Mucosa of rectum (tissue), 2 donors: ENCODE measurements around the gene PCDHAC2.
A peak's percentile ranks its signal among the peaks of the same experiment; 100 is the strongest.

Experiments
- H3K27ac ChIP-seq, 2 donors: one replicate each; pipeline ENCODE4 v1.7.0; 2013; ENCODE audit warnings: inconsistent platforms in 2 of 2, low read depth in 2 of 2, low read length in 2 of 2
- H3K27me3 ChIP-seq, 2 donors: one replicate each; pipeline ENCODE4 v1.7.0; 2013; ENCODE audit warnings: low read length in 2 of 2; ENCODE audit not compliant: control insufficient read depth in 2 of 2, insufficient read depth in 2 of 2
- H3K36me3 ChIP-seq, 2 donors: one replicate each; pipeline ENCODE4 v1.7.0; 2013; ENCODE audit warnings: low read length in 2 of 2; ENCODE audit not compliant: control insufficient read depth in 2 of 2, insufficient read depth in 2 of 2
- H3K4me1 ChIP-seq, 2 donors: one replicate each; pipeline ENCODE4 v1.7.0; 2013; ENCODE audit warnings: low read length in 2 of 2, mild to moderate bottlenecking in 1 of 2; ENCODE audit not compliant: control insufficient read depth in 2 of 2, insufficient read depth in 2 of 2
- H3K4me3 ChIP-seq, 2 donors: one replicate each; pipeline ENCODE4 v1.7.0; 2013; ENCODE audit warnings: low read length in 2 of 2
- H3K9ac ChIP-seq, 2 donors: one replicate each; pipeline ENCODE4 v1.7.0; 2013; ENCODE audit warnings: low read length in 2 of 2, low read depth in 1 of 2, mild to moderate bottlenecking in 1 of 2
- H3K9me3 ChIP-seq, 2 donors: one replicate each; pipeline ENCODE4 v1.7.0; 2013; ENCODE audit warnings: low read length in 2 of 2; ENCODE audit not compliant: control insufficient read depth in 2 of 2
- donor health status: healthy.
- donor health status: Normal muscosa, but diverticular disease.

PCDHAC2 gene

DNA sequence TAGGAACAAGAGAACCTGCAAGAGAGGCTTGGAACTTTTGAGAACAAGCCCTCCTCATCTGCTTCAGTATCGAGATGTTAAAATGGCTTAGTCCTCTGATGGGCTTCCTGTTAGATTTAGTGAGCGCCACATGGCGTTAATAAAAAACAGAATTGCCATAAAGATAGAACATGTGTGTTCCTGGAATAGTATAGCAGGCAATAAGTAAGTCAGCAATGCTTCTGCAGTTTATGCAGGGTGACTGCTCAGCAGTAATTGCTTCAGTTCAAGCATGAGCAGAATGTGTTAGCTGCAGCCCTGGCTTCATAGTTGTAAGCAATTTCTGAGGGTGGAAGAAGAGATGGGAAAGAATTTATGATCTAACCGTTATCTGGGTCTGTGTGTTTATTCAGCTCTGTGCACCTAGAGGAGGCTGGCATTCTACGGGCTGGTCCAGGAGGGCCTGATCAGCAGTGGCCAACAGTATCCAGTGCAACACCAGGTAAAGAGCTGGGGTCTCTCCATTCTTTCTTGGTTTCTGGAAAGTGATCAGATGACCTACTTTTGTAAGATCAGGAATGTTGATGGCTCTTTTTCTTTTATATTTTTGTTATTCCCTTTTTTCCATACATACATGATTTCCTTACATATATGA is 15.9 kb downstream of the PCDHAC2 start:
- Histone ChIP-seq H3K36me3 (no peaks in the 10 kb centered on the region), H3K4me3 (no peak overlapping the region), H3K9ac (no peak overlapping the region), H3K27ac (no peak overlapping the region), H3K27me3 (no peaks in the 10 kb centered on the region), H3K4me1 (no peaks in the 10 kb centered on the region), H3K9me3 (no peaks in the 10 kb centered on the region)

DNA sequence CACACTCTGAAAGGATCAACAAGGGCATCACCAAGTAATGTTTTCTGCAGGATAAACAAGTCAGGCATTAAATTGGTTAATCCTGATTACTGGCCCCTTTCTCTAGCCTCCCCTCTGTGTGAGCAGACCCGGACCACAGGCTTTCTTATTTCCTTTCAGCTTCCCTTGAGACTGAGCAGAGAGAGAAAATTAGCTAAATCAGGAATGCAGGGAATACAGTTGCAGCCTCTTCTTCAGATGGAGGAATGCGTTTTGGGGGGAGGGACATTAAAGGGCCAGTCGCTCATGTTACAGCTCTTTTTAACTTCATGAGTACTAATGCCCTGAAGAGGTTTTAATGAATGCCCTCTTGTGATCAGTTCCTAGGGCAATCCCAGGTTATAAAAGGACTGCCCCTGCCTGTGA is 19.8 kb downstream of the PCDHAC2 start:
- no peak overlapping the region for H3K4me3 ChIP-seq
- no peak overlapping the region for H3K27ac ChIP-seq
- no peaks in the 10 kb centered on the region for H3K4me1 ChIP-seq
- no peak overlapping the region for H3K9ac ChIP-seq
- no peaks in the 10 kb centered on the region for H3K36me3 ChIP-seq
- no peaks in the 10 kb centered on the region for H3K9me3 ChIP-seq
- H3K27me3 ChIP-seq: no peaks in the 10 kb centered on the region

DNA sequence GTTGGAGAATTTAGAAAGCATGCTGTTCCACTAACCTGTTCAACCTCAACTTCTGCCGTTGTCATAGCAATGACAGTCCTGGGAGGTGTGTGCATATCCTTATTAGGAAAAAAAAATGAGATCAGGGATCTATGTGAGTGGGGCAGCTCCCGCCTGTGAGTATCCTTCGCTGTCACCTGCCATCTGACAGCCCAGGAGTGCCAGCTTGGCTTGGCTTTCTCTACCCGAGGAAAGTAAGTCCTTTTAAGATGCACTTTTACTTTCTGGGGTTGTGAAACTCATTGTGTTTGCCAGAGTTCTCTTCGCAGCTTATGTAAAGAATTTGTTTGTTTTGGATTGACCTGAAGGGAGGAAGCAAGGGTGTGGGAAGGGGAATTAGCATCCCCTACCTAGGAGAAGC is 21.8 kb downstream of the PCDHAC2 start:
- no peak overlapping the region for H3K27ac ChIP-seq
- no peaks in the 10 kb centered on the region for H3K9me3 ChIP-seq
- no peak overlapping the region for H3K9ac ChIP-seq
- H3K27me3 ChIP-seq: no peaks in the 10 kb centered on the region
- H3K4me3 ChIP-seq: no peak overlapping the region
- H3K36me3 ChIP-seq: no peaks in the 10 kb centered on the region
- H3K4me1 ChIP-seq: no peaks in the 10 kb centered on the region

DNA sequence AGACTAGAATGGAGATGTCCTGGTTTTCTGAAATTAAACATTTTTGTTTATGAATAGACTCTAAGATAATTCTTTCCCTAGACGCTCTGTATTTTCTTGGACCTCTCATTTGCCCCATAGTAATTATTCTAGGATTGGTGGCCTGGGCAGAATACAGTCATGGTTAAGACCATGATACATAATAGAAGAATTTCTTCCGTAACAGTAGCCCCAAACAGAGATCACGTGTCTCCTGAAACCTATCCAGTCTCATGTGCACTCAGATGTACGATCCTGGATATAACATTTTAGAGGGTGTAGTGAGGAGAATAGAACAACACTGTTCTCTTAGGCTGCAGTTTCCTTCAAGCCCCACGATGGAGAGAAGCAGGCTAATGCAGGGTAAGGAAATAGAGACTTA is 22.3 kb downstream of the PCDHAC2 start:
- H3K27me3 ChIP-seq: no peaks in the 10 kb centered on the region

DNA sequence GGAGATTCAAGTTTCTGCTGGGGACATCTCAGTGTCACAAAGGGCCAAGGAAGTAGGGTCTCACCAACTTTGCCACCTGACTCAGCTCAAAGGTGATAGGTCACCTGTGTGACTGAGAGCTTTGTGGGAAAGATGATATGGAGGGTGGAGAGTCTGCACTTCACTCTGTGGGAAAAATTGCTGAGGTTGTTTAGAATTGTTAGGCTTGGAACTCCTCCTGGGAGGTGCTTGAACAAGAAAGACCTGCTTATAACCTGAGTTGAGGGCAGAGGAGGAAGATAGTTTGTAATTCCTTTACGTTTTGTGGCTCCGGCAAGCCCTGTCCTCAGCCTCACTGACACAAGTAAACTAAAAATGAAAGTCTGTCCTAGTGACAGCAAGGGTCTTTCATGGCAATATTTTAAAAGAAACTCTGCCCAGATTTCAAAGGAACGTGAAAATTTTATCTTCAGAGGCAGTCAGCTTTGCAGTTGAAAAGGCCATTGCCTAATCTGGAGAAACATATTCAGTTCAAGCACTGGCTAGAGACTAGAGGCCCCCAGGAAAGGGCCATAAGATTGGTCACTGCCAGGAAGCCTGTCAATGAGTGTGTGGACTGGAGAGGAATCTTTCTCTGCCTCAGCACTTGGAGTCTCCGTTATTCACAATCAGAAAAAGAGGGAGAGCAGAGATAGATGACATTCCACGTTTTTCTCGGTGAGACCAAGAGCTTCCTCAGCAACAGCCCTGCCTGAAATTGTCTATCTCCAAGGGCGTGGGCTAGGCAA is 23.2 kb downstream of the PCDHAC2 start:
- Histone ChIP-seq H3K36me3 (no peaks in the 10 kb centered on the region), H3K27me3 (no peaks in the 10 kb centered on the region), H3K9me3 (no peaks in the 10 kb centered on the region), H3K27ac (no peak overlapping the region), H3K4me3 (no peak overlapping the region), H3K9ac (no peak overlapping the region), H3K4me1 (no peaks in the 10 kb centered on the region)

More for the DNA sequence above, 22.3 kb downstream of the PCDHAC2 start:
- no peaks in the 10 kb centered on the region for H3K4me1 ChIP-seq
- no peaks in the 10 kb centered on the region for H3K36me3 ChIP-seq
- H3K27ac ChIP-seq: no peak overlapping the region
- no peak overlapping the region for H3K4me3 ChIP-seq
- H3K9ac ChIP-seq: no peak overlapping the region
- no peaks in the 10 kb centered on the region for H3K9me3 ChIP-seq

DNA sequence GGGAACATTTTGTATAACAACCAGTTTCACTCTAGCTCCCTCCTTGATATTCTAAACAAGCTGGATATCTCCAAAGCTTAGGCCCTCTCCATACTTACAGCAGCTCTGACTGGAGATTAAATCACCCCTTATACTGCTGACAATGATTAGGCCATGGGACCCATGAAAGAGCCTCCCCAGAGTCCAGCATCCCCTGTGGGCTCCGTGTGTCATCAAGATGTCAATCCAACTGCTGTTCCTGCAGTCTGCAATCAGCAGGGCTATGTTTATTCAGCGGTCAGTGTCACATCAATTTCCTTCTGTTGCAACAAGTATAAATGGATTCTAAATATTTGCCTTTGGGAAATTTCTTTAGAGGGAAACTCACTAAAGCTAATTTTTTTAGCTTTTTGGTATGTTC is 26.6 kb downstream of the PCDHAC2 start:
- Histone ChIP-seq H3K9me3 (no peaks in the 10 kb centered on the region), H3K9ac (no peak overlapping the region), H3K36me3 (no peaks in the 10 kb centered on the region), H3K4me1 (no peaks in the 10 kb centered on the region), H3K27me3 (no peaks in the 10 kb centered on the region), H3K4me3 (no peak overlapping the region), H3K27ac (no peak overlapping the region)

DNA sequence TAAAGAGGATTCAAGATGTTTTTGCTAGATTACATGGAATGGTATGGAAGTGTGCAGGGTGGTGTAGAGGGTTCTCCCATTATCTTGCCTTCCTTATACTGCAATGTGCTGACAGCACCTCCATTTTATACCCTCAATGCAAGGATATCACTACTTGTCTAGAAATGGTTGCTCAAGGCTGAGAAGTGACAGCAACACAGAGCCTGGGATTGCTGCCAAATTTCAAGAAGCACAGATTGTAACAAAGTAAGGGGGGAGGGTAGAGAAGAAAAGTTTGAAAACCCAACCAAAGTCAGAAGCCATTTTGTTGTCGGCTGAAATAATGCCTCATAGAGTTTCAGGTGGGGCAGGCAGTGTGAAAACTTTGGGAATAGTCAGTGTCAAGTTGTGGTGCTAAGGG is 29.8 kb downstream of the PCDHAC2 start:
- no peaks in the 10 kb centered on the region for H3K9me3 ChIP-seq
- no peak overlapping the region for H3K4me3 ChIP-seq
- H3K9ac ChIP-seq: no peak overlapping the region

DNA sequence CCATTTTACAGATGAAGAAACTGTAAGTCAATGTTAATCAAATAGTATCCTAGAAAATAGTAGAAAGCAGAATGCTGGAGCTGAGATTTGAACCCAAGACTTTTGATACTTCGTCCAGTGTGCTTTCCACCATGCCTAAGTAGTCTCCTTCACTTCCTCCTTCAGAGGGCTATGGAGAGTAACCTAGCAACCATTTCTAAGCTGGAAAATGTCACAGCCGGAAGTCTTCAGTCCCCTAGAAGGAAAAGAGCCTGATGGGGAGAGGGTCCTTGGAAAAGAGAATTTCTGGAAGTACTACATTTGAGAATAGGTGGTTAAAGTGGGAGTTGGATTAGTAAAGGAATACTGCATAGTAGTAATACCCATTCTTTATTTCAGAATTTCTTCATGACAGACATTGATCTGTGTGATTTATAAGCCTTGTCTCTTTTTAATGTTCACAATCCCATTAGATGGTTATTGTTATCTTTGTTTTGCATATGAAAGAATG is 32.7 kb downstream of the PCDHAC2 start:
- no peaks in the 10 kb centered on the region for H3K27me3 ChIP-seq
- H3K36me3 ChIP-seq: no peaks in the 10 kb centered on the region
- H3K9ac ChIP-seq: no peak overlapping the region
- H3K4me3 ChIP-seq: no peak overlapping the region
- H3K4me1 ChIP-seq: no peaks in the 10 kb centered on the region
- no peaks in the 10 kb centered on the region for H3K9me3 ChIP-seq
- no peak overlapping the region for H3K27ac ChIP-seq

More for the DNA sequence above, 29.8 kb downstream of the PCDHAC2 start:
- no peaks in the 10 kb centered on the region for H3K36me3 ChIP-seq
- no peaks in the 10 kb centered on the region for H3K27me3 ChIP-seq
- H3K27ac ChIP-seq: no peak overlapping the region
- H3K4me1 ChIP-seq: no peaks in the 10 kb centered on the region

DNA sequence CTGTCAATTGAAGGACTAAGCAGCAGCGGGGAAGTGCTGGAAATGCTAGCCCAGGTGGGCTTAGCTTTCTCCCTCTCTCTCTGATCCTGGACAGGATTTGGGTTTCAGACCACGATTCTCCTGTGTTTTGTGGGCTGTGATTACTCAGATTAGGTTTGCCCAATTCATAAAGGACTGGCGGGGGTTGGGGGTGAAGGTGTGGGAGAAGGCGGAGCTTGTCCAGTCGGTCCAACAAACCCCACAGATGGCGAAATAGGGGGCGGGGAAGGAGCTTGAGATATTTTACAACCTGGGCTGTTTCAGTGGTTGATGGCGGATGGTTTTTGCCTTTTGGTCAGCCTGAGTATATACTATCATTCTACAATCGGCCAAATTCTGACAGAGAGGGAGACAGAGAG is 35.2 kb downstream of the PCDHAC2 start:
- Histone ChIP-seq H3K4me1 (no peaks in the 10 kb centered on the region), H3K9ac (no peak overlapping the region), H3K27ac (no peak overlapping the region), H3K36me3 (no peaks in the 10 kb centered on the region), H3K9me3 (no peaks in the 10 kb centered on the region), H3K4me3 (peak overlapping the region in 1 of 2 donors; percentile 30), H3K27me3 (no peaks in the 10 kb centered on the region)

DNA sequence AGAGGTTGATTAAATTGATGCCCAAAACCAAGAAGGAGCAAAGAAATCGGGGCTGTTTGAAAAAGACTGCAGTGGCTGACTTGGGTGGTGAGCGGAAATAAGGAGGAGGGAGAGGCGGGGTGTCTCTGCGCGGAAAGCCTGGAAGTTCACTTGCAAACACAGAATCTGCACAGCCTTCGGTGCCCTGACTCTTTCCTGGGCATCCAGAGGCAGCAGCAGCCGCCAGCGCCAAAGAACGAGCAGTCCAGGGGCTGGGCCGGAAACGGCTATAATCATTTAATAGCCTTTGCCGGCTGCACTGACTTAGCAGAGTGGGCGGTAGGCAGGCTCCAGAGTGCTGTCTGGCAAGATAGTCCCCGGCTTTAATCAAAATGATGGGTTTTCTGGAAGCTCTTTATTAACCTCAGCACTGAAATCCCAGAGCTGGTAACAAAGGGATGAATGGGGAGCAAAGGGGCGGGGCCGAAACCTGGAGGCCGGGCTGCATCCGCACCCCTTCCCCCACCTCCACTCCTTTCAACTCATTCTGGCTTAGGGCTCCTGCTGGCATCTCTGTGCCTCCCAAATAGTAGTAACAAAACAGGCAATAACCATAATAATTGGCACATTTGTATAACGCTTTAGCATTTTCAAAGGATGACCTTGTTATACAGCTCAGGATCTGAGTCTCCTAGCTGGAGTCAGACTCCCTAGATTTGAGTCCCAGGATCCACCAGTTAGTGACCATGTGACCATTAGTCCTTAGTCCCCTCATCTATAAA is 35.7 kb downstream of the PCDHAC2 start:
- Histone ChIP-seq H3K4me1 (no peaks in the 10 kb centered on the region), H3K9ac (no peak overlapping the region), H3K9me3 (no peaks in the 10 kb centered on the region), H3K27me3 (no peaks in the 10 kb centered on the region), H3K4me3 (peak overlapping the region in 1 of 2 donors; percentile 30), H3K36me3 (no peaks in the 10 kb centered on the region), H3K27ac (no peak overlapping the region)
